ENCODE results near the gene ZNF541.

The ZNF541 gene

DNA sequence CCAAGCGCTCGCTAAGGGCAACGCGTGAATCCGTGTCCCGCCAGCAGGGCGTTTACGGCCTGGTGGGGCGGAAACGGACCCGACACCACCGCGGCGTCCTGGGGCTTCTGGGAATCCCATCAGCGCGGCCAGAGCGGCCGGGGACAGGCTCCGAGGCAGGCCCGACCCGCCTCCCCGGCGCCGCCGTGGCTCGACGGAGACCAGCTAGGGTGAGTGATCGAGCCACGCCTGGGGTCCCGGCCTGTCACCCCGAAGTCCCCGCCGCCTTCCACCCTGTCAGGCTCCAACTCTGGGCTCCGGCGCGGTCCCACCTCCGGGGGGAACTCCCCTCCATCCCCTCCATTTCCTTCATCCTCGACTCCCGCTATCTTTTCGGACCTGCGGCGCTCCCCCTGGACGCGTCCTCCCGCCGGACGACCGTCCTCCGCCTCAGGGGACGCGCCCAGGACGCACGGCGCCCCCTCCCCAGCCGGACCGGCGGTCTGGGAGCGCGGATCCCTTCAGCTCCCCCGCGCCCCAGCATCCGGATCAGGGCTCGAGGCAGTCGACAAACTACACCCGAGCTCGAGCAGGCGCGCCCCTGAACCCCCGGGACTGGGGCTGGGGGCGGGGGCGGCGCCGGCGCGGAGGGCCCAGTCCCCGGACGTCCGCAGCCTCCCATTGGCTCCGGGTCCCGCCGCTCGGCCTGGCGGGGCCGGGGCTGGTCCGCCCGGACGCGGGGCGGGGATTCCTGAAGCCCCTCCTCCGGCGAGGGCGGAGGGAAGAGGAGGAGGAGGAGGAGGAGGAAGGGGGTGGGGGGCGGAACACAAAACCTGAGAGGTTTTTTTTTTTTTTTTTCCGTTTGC lies 35.3 kb upstream of the ZNF541 start:
- TF ChIP-seq, protein P1, sequence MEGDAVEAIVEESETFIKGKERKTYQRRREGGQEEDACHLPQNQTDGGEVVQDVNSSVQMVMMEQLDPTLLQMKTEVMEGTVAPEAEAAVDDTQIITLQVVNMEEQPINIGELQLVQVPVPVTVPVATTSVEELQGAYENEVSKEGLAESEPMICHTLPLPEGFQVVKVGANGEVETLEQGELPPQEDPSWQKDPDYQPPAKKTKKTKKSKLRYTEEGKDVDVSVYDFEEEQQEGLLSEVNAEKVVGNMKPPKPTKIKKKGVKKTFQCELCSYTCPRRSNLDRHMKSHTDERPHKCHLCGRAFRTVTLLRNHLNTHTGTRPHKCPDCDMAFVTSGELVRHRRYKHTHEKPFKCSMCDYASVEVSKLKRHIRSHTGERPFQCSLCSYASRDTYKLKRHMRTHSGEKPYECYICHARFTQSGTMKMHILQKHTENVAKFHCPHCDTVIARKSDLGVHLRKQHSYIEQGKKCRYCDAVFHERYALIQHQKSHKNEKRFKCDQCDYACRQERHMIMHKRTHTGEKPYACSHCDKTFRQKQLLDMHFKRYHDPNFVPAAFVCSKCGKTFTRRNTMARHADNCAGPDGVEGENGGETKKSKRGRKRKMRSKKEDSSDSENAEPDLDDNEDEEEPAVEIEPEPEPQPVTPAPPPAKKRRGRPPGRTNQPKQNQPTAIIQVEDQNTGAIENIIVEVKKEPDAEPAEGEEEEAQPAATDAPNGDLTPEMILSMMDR (IDR thresholded peaks at IDR 0.05; ENCODE audit: insufficient read depth, low read depth, low read length, missing control alignments): peak; percentile 24
- H3K4me3 ChIP-seq (ENCODE audit: low read depth, low read length): peak overlapping the region; percentile 96
- peak; percentile 97 for DNase-seq (ENCODE audit: low read depth)

- TF ChIP-seq, protein P1 (IDR thresholded peaks at IDR 0.05; ENCODE audit: insufficient read depth, low read depth, low read length, missing control alignments): no peak
- H3K4me3 ChIP-seq (ENCODE audit: low read depth, low read length): peak overlapping the region; percentile 96
- no peak for DNase-seq (ENCODE audit: low read depth)
Observed at GRCh38 chr19:47607564-47608073, 34.7 kb upstream of the ZNF541 start.

GRCh38 chr19:47603706-47604565 lies 31.0 kb upstream of the ZNF541 start:
- no peak overlapping the region for H3K4me3 ChIP-seq (ENCODE audit: low read depth, low read length)
- peak; percentile 20 for DNase-seq (ENCODE audit: low read depth)
- TF ChIP-seq, protein P1 (IDR thresholded peaks at IDR 0.05; ENCODE audit: insufficient read depth, low read depth, low read length, missing control alignments): no peak

- peak overlapping the region; percentile 80 for H3K4me3 ChIP-seq (ENCODE audit: low read depth, low read length)
- TF ChIP-seq, protein P1 (IDR thresholded peaks at IDR 0.05; ENCODE audit: insufficient read depth, low read depth, low read length, missing control alignments): no peak
- DNase-seq (ENCODE audit: low read depth): peak; percentile 20
Observed at GRCh38 chr19:47601180-47601904, 28.4 kb upstream of the ZNF541 start.

DNA sequence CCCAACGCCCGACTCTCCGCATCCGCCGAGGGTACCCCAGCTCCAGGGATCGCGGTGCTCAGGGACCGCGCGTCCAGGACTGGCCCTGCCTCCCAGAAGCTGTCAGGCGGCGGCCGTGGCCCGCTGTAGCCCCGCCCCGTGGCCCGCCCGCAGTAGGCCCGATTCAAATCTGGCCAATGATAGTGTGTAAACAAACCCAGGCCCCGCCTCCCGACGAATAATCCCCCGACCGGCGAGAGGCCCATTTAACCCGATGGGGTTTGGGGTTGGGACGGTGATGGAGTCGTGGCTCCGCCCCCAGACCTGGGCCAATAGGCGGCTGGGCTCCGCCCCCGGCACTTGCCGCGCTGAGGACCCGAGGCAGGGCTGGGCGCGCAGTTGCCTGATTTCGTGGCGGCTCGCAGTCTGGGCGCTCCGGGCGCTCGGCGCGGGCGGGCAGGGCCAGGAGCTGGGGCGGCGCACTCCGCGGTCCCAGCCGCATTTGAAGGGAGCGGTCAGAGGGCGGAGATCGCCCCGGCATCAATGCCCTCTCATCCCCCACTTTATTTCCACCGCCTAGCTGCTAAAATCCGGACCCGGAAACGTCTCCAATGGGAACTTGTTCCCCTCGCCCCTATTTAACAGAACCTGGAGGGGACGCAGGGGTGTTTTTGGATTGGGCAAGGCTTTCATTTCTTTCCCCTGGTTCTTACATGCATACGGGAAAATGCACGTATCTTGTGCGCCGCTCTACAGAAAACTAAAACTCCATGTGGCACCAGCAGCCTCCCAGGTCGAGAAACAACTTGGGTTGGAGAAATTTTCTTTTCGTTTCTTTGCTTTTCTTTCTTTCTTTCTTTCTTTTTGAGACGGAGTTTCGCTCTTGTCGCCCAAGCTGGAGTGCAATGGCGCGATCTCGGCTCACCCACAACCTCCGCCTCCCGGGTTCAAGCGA lies 27.6 kb upstream of the ZNF541 start:
- TF ChIP-seq, protein P1 (IDR thresholded peaks at IDR 0.05; ENCODE audit: insufficient read depth, low read depth, low read length, missing control alignments): no peak
- H3K4me3 ChIP-seq (ENCODE audit: low read depth, low read length): peak overlapping the region; percentile 83
- peak; percentile 99 for DNase-seq (ENCODE audit: low read depth)

DNA sequence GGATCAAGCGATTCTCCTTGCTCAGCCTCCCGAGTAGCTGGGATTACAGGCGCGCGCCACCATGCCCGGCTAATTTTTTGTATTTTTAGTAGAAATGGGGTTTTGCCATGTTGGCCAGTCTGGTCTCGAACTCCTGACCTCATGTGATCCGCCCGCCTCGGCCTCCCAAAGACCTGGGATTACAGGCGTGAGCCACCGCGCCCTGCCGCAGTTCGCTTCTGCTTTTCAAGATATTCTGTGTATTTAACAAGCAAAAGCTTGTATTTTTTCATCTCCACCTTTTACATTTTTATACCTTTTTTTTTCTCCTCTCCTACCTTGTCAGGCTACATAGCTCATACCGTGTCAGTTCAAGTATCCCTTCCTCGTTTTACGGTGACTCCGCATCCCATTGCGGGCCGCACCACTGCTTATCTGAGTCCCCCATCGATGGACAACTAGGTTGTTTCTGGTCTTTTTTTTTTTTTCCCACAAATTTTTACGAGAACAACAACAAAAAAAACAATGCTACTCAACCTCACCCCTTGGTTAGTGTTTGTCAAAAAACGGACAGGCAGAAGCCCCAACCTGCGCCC lies 26.8 kb upstream of the ZNF541 start:
- DNase-seq (ENCODE audit: low read depth): peak; percentile 6

More for the DNA sequence above, 26.8 kb upstream of the ZNF541 start:
- H3K4me3 ChIP-seq (ENCODE audit: low read depth, low read length): peak overlapping the region; percentile 83
